Epithelial cell of esophagus (primary cell): ENCODE measurements around the gene EHMT1.

Source experiments
- DNase-seq: peaks from one replicate; pipeline ENCODE4 v3.0.0; 2010; ENCODE audit warnings: low read depth
- H3K4me3 ChIP-seq: 2 replicates; pipeline ENCODE4 v1.5.1; 2011; ENCODE audit warnings: mild to moderate bottlenecking, low read length, control low read depth
- TF ChIP-seq, protein P1 (sequence below): IDR thresholded peaks from 2 replicates; pipeline ENCODE4 v1.5.1; 2011; ENCODE audit warnings: low read depth, mild to moderate bottlenecking, low read length, control low read depth, inconsistent platforms; ENCODE audit not compliant: insufficient read depth; ENCODE audit errors: missing control alignments

The EHMT1 gene

DNA sequence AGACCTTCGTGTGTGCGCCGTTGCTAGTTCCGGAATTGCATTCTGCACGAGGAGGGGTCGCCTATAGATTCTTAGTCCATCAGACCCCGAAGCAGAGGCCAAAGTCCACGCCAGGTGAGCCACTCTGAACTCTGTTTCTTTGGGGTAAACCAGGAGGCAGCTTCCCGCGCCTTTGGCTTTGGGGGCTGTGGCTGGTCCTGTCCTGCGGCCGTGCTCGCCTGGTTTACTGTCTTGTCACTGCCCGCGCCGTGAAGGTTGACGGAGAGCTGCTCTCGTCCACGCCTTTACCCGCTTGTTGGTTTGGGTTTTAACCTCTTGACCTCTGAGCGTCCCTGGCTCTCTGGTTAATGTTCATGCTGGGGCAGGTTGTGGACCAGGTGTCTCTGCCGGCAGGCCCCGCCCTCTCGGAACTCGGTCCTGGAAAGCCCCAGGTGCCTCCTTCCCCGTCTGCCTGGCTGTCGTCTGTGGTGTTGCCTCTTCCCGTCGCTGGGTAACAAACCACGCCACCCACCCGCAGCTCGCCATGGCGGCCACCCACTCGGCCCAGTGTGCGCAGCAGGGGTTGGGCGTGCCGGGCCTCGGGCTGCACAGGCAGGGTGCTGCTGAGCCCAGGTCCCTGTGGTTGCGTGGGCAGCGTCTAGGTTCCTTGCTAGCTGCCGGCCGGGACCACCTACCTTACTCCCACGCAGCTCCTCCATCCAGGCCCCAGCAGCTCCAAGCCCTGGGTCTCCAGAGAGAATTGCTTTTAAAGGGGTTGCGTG is 214.2 kb downstream of the EHMT1 start:
- no peak overlapping the region for H3K4me3 ChIP-seq
- no peak for DNase-seq
- TF ChIP-seq, protein P1, sequence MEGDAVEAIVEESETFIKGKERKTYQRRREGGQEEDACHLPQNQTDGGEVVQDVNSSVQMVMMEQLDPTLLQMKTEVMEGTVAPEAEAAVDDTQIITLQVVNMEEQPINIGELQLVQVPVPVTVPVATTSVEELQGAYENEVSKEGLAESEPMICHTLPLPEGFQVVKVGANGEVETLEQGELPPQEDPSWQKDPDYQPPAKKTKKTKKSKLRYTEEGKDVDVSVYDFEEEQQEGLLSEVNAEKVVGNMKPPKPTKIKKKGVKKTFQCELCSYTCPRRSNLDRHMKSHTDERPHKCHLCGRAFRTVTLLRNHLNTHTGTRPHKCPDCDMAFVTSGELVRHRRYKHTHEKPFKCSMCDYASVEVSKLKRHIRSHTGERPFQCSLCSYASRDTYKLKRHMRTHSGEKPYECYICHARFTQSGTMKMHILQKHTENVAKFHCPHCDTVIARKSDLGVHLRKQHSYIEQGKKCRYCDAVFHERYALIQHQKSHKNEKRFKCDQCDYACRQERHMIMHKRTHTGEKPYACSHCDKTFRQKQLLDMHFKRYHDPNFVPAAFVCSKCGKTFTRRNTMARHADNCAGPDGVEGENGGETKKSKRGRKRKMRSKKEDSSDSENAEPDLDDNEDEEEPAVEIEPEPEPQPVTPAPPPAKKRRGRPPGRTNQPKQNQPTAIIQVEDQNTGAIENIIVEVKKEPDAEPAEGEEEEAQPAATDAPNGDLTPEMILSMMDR, result no peak

DNA sequence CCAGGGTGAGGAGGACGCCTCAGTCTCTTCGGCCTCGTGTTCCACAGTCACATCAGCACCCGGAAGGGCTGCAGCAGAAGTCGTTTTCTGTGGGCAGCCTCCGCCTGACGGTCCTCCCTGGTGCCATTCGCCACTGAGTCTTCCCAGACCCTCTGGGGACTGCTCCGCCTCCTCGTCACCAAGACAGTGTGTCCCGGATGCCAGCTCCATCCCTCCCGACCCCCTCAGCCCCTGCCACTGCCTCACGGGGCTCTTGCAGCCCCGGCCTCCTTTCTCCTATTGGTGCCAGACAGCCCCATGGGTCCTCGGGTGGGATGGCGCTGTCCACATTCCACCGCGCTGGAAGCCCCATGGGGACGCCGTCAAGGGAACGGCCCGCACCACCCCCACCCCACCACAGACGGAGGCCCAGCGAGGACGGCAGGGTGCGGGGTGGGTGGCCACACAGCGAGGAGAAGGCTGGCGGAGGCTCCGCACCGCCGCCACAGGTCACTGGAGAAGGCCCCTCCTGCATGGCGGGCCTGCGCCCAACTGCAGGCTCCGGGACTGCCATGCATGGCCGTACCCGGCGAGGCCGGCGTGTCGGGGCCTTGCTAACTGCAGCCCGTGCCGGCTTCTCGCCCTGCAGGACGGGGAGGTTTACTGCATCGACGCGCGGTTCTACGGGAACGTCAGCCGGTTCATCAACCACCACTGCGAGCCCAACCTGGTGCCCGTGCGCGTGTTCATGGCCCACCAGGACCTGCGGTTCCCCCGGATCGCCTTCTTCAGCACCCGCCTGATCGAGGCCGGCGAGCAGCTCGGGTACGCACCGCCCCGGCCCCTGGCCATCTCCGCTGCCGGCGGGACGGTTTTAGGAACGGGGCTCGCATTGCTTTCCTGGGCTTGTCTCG is 215.2 kb downstream of the EHMT1 start:
- H3K4me3 ChIP-seq, result no peak overlapping the region
- no peak for DNase-seq
- TF ChIP-seq, protein P1, result no peak

DNA sequence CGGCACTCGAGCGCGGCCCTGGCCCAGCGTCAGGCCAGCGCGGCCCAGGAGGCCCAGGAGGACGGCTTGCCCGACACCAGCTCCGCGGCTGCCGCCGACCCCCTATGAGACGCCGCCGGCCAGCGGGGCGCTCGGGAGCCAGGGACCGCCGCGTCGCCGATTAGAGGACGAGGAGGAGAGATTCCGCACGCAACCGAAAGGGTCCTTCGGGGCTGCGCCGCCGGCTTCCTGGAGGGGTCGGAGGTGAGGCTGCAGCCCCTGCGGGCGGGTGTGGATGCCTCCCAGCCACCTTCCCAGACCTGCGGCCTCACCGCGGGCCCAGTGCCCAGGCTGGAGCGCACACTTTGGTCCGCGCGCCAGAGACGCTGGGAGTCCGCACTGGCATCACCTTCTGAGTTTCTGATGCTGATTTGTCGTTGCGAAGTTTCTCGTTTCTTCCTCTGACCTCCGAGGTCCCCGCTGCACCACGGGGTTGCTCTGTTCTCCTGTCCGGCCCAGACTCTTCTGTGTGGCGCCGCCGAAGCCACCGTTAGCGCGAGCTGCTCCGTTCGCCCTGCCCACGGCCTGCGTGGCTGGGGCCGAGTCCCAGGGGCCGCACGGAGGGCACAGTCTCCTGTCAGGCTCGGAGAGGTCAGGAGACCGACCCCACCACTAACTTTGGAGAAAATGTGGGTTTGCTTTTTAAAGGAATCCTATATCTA is 216.2 kb downstream of the EHMT1 start:
- DNase-seq, result no peak
- TF ChIP-seq, protein P1, result no peak
- H3K4me3 ChIP-seq, result no peak overlapping the region

DNA sequence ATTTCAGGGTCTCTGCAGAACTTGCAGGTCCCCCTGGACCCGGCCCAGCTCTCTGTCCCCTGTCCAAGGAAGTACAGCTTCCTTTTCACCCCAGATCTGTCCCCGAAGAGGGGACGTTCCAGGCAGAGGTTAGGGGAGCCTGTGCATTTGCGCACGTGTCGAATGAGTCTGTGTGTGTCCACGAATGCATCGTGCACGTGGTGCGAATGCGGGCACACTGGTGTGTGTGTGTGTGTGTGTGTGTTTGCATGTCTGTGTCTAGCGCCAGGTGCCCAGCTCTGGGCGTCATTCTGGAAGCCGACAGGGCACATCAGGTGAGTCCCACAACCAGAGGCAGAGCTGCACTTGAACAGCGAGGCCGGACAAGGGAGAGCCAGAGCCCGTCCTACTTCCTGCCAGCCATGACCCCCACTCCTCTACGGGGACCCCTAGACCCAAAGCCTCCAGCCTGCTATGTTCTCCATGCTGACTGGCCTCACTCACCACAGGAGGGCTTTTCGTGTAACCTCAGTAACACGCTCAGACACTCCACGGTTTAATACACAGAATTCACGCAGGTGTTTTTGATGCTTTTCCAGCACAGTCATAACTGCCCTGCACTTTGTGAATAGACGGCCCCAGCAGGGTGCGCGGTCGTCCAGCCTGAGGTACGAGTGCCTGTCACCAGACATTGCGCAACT is 217.5 kb downstream of the EHMT1 start:
- TF ChIP-seq, protein P1, result no peak
- no peak overlapping the region for H3K4me3 ChIP-seq
- DNase-seq, result no peak

DNA sequence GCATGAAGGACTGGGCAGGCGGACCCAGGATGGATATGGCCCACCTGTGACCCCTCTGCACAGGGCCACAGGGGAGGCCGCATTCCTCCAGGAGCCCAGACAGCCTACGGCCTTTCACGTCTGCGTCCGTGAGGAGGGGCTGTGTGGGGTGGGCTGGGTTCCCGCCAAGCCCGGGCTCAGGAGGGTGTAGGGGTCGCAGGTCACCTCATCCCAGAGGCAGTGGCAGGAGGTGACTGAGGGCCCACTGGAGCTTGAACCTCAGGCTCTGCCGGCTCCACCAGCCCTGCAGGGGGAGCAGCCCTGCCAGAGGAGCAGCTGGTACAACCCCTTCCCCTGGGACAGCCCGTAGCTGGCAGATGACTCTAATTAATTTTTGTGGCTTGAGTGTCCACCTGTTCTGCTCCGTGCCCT is 218.0 kb downstream of the EHMT1 start:
- H3K4me3 ChIP-seq, result no peak overlapping the region
- TF ChIP-seq, protein P1, result no peak
- no peak for DNase-seq
